Measurements from ENCODE around the gene CAMK1G.

DNA sequence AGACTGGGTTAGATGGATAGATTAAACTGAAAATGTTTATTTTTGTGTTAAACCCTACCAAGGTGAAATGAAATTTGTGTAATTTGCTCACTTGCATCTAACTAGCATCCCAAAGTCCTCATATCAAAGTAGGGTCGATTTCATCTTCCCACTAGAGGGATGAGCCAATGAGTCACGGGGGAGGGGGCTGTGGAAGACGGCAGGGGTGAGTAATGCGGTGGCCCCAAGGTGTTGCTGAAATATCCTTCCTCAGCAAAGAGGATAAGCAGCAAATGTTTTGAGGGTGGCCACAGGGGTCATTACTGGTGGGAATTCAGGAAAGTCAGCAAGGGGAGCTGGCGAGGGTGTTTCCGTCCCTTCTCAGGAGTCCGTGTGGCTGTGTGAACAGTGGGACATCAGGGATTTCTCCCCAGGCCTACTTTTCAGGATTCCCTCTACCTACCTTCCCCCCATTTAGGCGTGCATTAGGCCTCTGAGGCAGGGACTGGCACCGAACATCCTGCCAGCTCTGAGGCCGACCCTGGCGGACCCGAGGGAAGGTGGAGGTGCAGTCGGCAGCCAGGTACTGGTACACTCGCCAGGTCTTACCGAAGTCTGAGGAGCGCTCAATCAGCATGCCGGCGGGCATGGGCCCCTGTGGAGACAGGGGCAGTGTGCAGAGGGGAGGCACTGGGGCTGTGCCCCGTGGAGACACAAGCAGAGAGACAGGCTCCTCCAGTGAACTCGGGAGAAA lies 50.7 kb downstream of the CAMK1G start:
- TF ChIP-seq SIN3A (IDR thresholded peaks at IDR 0.05; ENCODE audit: borderline replicate concordance, insufficient read depth, low read length): no peak
- TF ChIP-seq, protein P1, sequence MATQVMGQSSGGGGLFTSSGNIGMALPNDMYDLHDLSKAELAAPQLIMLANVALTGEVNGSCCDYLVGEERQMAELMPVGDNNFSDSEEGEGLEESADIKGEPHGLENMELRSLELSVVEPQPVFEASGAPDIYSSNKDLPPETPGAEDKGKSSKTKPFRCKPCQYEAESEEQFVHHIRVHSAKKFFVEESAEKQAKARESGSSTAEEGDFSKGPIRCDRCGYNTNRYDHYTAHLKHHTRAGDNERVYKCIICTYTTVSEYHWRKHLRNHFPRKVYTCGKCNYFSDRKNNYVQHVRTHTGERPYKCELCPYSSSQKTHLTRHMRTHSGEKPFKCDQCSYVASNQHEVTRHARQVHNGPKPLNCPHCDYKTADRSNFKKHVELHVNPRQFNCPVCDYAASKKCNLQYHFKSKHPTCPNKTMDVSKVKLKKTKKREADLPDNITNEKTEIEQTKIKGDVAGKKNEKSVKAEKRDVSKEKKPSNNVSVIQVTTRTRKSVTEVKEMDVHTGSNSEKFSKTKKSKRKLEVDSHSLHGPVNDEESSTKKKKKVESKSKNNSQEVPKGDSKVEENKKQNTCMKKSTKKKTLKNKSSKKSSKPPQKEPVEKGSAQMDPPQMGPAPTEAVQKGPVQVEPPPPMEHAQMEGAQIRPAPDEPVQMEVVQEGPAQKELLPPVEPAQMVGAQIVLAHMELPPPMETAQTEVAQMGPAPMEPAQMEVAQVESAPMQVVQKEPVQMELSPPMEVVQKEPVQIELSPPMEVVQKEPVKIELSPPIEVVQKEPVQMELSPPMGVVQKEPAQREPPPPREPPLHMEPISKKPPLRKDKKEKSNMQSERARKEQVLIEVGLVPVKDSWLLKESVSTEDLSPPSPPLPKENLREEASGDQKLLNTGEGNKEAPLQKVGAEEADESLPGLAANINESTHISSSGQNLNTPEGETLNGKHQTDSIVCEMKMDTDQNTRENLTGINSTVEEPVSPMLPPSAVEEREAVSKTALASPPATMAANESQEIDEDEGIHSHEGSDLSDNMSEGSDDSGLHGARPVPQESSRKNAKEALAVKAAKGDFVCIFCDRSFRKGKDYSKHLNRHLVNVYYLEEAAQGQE (IDR thresholded peaks at IDR 0.05; ENCODE audit: insufficient read depth in 1 of 2, low read depth in 2 of 2, low read length in 2 of 2): no peak
- no peak for TF ChIP-seq FOXP2 (optimal IDR thresholded peaks at IDR 0.05; ENCODE audit: borderline replicate concordance, extremely low read depth, extremely low read length, insufficient read depth)
- no peak for TF ChIP-seq TAF1 (IDR thresholded peaks at IDR 0.05; ENCODE audit: borderline replicate concordance, insufficient read depth, low read length)
